H1 (cell line): ENCODE results near the gene GMPPA. TPM values are rescaled to one million over a fixed set of nuclear protein-coding genes. Genes with fewer than 3 reads are reported as not detected.

ENCODE experiments used
- CTCF ChIA-PET: fragments of 300-600 bp; sonication (Branson Sonifier 250); formaldehyde crosslinking; loops from one replicate; lab custom pipeline; 2021; ENCODE audit not compliant: partially characterized antibody; lab: Charles Lee
- POLR2A ChIA-PET: fragments of 300-600 bp; sonication (Branson Sonifier 250); formaldehyde crosslinking; loops from one replicate; lab custom pipeline; 2021; ENCODE audit warnings: inconsistent platforms; ENCODE audit not compliant: partially characterized antibody; lab: Charles Lee
- DNase-seq, 2 experiments: peaks; one replicate each; pipeline versions ENCODE4 v3.0.0 to v3.0.0-alpha.2; 2010 to 2022; ENCODE audit warnings: low spot score in 2 of 2, low read depth in 1 of 2, mixed read lengths in 1 of 2
- FAIRE-seq: peaks from 2 replicates; lab custom pipeline; 2011; peaks lifted over from hg19 to GRCh38; lab: Jason Lieb, UNC
- H2AFZ ChIP-seq: 2 replicates; pipeline ENCODE4 v1.8.1; 2012; ENCODE audit warnings: low read length, inconsistent platforms
- H2AK5ac ChIP-seq: 2 replicates; pipeline ENCODE4 v1.6.1; 2013; ENCODE audit warnings: low read depth, low read length
- H2BK120ac ChIP-seq: replicated peaks from 2 replicates; pipeline ENCODE3; 2013; ENCODE audit warnings: low read depth, low read length, inconsistent platforms
- H2BK12ac ChIP-seq: 2 replicates; pipeline ENCODE4 v1.6.1; 2013; ENCODE audit warnings: low read depth, low read length
- H2BK15ac ChIP-seq: 2 replicates; pipeline ENCODE4 v1.6.1; 2013; ENCODE audit warnings: low read length
- H2BK20ac ChIP-seq: 2 replicates; pipeline ENCODE4 v1.6.1; 2013; ENCODE audit warnings: low read length
- H2BK5ac ChIP-seq: 2 replicates; pipeline ENCODE4 v1.6.1; 2013; ENCODE audit warnings: low read depth, low read length
- H3K14ac ChIP-seq: 2 replicates; pipeline ENCODE4 v1.6.1; 2013; ENCODE audit warnings: inconsistent platforms; ENCODE audit not compliant: insufficient read length
- H3K18ac ChIP-seq: 2 replicates; pipeline ENCODE4 v1.6.1; 2013; ENCODE audit warnings: low read length; ENCODE audit errors: extremely low read depth
- H3K23ac ChIP-seq: 2 replicates; pipeline ENCODE4 v1.6.1; 2013; ENCODE audit warnings: inconsistent platforms; ENCODE audit not compliant: insufficient read length
- H3K23me2 ChIP-seq: 2 replicates; pipeline ENCODE4 v1.6.1; 2013; ENCODE audit warnings: low read depth, low read length
- H3K27ac ChIP-seq: 2 replicates; pipeline ENCODE4 v1.6.1; 2011; ENCODE audit warnings: low read depth, low read length, inconsistent platforms
- H3K27me3 ChIP-seq, 4 experiments: replicated peaks in 1 of 4; 1 replicate in 1 of 4; 2 replicates in 3 of 4; pipeline versions ENCODE4 v1.6.1 to v1.8.1; 2011 to 2013; ENCODE audit warnings: low read length in 3 of 4, mild to moderate bottlenecking in 3 of 4, inconsistent platforms in 2 of 4, mixed read lengths in 2 of 4, moderate library complexity in 1 of 4; ENCODE audit not compliant: control insufficient read depth in 3 of 4, insufficient read depth in 3 of 4; ENCODE audit errors: extremely low read depth in 1 of 4
- H3K36me3 ChIP-seq, 4 experiments: 2 replicates each; pipeline versions ENCODE4 v1.6.1 to v1.8.1; 2011 to 2013; ENCODE audit warnings: mild to moderate bottlenecking in 4 of 4, low read length in 3 of 4, moderate library complexity in 2 of 4, control low read depth in 1 of 4, inconsistent platforms in 1 of 4; ENCODE audit not compliant: insufficient read depth in 4 of 4, control insufficient read depth in 2 of 4
- H3K4ac ChIP-seq: replicated peaks from 2 replicates; pipeline ENCODE3; 2013; ENCODE audit warnings: low read length, low read depth, mixed read lengths, inconsistent platforms; ENCODE audit not compliant: insufficient read length
- H3K4me1 ChIP-seq, 4 experiments: replicated peaks in 1 of 4; 1 replicate in 1 of 4; 2 replicates in 3 of 4; pipeline versions ENCODE4 v1.6.1 to v1.8.1; 2011 to 2013; ENCODE audit warnings: low read length in 3 of 4, inconsistent platforms in 2 of 4, mixed read lengths in 1 of 4; ENCODE audit not compliant: insufficient read depth in 4 of 4, control insufficient read depth in 3 of 4
- H3K4me2 ChIP-seq, 2 experiments: 2 replicates each; pipeline versions ENCODE4 v1.6.1 to v1.8.1; 2011 to 2013; ENCODE audit warnings: low read depth in 2 of 2, low read length in 2 of 2, control low read depth in 1 of 2, inconsistent platforms in 1 of 2, mild to moderate bottlenecking in 1 of 2; ENCODE audit not compliant: insufficient read depth in 1 of 2
- H3K4me3 ChIP-seq, 4 experiments: fragments of 200-600, 300-600 bp in 1 of 4; sonication (generic), shearing (Covaris generic), sonication (Bioruptor Twin) in 1 of 4; 2 replicates each; pipeline versions ENCODE4 v1.5.1 to v1.8.1; 2011 to 2016; ENCODE audit warnings: low read length in 4 of 4, low read depth in 3 of 4, control low read depth in 2 of 4, inconsistent platforms in 2 of 4, mild to moderate bottlenecking in 2 of 4, mixed read lengths in 1 of 4, moderate library complexity in 1 of 4; ENCODE audit not compliant: insufficient read depth in 2 of 4; ENCODE audit errors: extremely low read depth in 1 of 4
- H3K56ac ChIP-seq: replicated peaks from 2 replicates; pipeline ENCODE3; 2013; ENCODE audit warnings: low read depth, mild to moderate bottlenecking, mixed read lengths, low read length, inconsistent platforms; ENCODE audit not compliant: insufficient read length
- H3K79me1 ChIP-seq: 2 replicates; pipeline ENCODE4 v1.6.1; 2013; ENCODE audit warnings: low read depth, low read length, control low read depth
- H3K79me2 ChIP-seq, 2 experiments: 2 replicates each; pipeline versions ENCODE4 v1.6.1 to v1.8.1; 2012 to 2013; ENCODE audit warnings: low read length in 2 of 2, mild to moderate bottlenecking in 2 of 2, inconsistent platforms in 1 of 2; ENCODE audit not compliant: insufficient read depth in 2 of 2, control insufficient read depth in 1 of 2
- H3K9ac ChIP-seq, 4 experiments: replicated peaks in 1 of 4; 1 replicate in 1 of 4; 2 replicates in 3 of 4; pipeline versions ENCODE4 v1.6.1 to v1.8.1; 2011 to 2013; ENCODE audit warnings: low read depth in 3 of 4, low read length in 3 of 4, control low read depth in 2 of 4, mild to moderate bottlenecking in 2 of 4, moderate library complexity in 2 of 4, inconsistent platforms in 1 of 4; ENCODE audit errors: extremely low read depth in 1 of 4
- H3K9me3 ChIP-seq, 2 experiments: 2 replicates each; pipeline versions ENCODE4 v1.6.1 to v1.8.1; 2012 to 2013; ENCODE audit warnings: mild to moderate bottlenecking in 2 of 2, moderate library complexity in 2 of 2, control low read depth in 1 of 2, inconsistent platforms in 1 of 2, low read depth in 1 of 2, low read length in 1 of 2, mixed read lengths in 1 of 2; ENCODE audit not compliant: insufficient read depth in 2 of 2
- H4K20me1 ChIP-seq, 2 experiments: replicated peaks in 1 of 2; 2 replicates each; pipeline versions ENCODE3 to v1.8.1; 2011 to 2013; ENCODE audit warnings: inconsistent platforms in 2 of 2, low read length in 2 of 2, mild to moderate bottlenecking in 1 of 2; ENCODE audit not compliant: insufficient read depth in 2 of 2, control insufficient read depth in 1 of 2
- H4K5ac ChIP-seq: 2 replicates; pipeline ENCODE4 v1.6.1; 2013; ENCODE audit warnings: low read length, low read depth, mixed read lengths, inconsistent platforms; ENCODE audit not compliant: insufficient read length
- H4K8ac ChIP-seq: 2 replicates; pipeline ENCODE4 v1.8.0; 2013; ENCODE audit warnings: mild to moderate bottlenecking, moderate library complexity, low read length, inconsistent platforms; ENCODE audit not compliant: insufficient read depth; ENCODE audit errors: extremely low read depth
- H4K91ac ChIP-seq: replicated peaks from 2 replicates; pipeline ENCODE3; 2013; ENCODE audit warnings: low read length, mixed read lengths, inconsistent platforms; ENCODE audit not compliant: insufficient read length
- KDM5A ChIP-seq: fragments of 200-600 bp; IDR thresholded peaks from 2 replicates; pipeline ENCODE4 v1.7.1; 2012; ENCODE audit warnings: mild to moderate bottlenecking, low read length, inconsistent platforms, mixed read lengths
- RNF2 ChIP-seq: fragments of 200-900, 300-1000 bp; sonication (generic); IDR thresholded peaks from 2 replicates; pipeline ENCODE4 v1.7.1; 2016; ENCODE audit warnings: borderline replicate concordance, low read depth, mild to moderate bottlenecking, antibody characterized with exemption, low read length; ENCODE audit not compliant: poor library complexity, severe bottlenecking; ENCODE audit errors: missing control alignments
- SUZ12 ChIP-seq: fragments of 200-600 bp; sonication (generic); IDR thresholded peaks from 2 replicates; pipeline ENCODE4 v1.6.1; 2012; ENCODE audit warnings: mild to moderate bottlenecking, inconsistent platforms, low read length, moderate library complexity, mixed read lengths
- WGBS, 2 experiments: shearing (Covaris generic) in 1 of 2; methylation state at CpG; one replicate each; pipeline versions ENCODE4 v1.1.6 to v1.1.7; 2013 to 2015; ENCODE audit warnings: low lambda C conversion rate in 2 of 2, mixed read lengths in 2 of 2, inconsistent platforms in 1 of 2, low coverage in 1 of 2, missing lambda C conversion rate in 1 of 2; ENCODE audit not compliant: insufficient replicate concordance in 2 of 2, insufficient coverage in 1 of 2, insufficient read length in 1 of 2; ENCODE audit errors: extremely low coverage in 1 of 2, missing lambda C conversion rate in 1 of 2; 5-methylcytosine and 5-hydroxymethylcytosine counted together
- polyA plus RNA-seq, 7 experiments: library from polyadenylated mRNA; depleted of rRNA in 3 of 7; stranded (reverse) in 5 of 7; unstranded in 2 of 7; fragments of >200 nt in 5 of 7; fragments of 200-250 nt in 2 of 7; gene quantifications; 1 replicate in 5 of 7; 2 replicates in 1 of 7; 4 replicates in 1 of 7; pipeline versions ENCODE4 v1.2.1 to v1.2.3, GENCODE V29; 2011 to 2013; ENCODE audit warnings: missing spikeins in 2 of 7, mixed read lengths in 2 of 7
- total RNA-seq: library from RNA; stranded (reverse); fragmentation: NEBNext Ultra II Directional; extraction: Animal tissue kit (Norgen Biotek cat#: 25700); gene quantifications from 2 replicates; pipeline ENCODE4 v1.2.1, GENCODE V29; 2021

GMPPA gene
- total and polyA plus RNA-seq, 2 of the 8 experiments (the other 6 are each of a cell fraction or from before 2014, with no cell fraction given) = 34.3 to 98.8 TPM

DNA sequence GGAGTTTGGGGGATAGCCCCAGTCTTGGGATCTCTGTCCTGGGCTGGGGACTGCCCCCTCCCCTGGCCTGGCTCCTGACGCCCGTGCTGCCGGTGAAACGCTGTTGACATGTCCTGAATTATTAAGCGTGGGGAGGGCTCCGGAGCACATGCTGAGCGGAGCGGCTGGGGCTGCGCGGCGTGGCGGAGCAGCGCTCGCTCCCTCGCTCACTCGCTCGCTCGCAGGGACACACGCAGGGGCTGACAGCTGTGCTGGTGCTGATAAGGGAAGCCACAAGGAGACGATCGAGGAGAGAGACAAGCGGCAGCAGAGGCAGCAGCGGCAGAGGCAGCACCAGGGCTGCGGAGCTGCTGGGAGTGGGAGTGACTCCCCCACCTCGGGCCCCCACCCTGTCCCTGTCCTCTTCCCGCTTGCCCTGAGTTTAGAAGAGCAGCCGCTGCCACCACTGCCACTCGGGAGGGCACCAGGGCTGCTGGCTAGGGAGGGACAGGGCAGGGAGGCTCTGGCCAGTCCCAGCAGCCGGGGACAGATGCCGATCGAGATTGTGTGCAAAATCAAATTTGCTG lies 15.6 kb downstream of the GMPPA start, which contains the start of gene ASIC4:
Gene ASIC4 (plus strand): TSS at position 287 of the 566 bp plus-strand sequence. CDS start 243 bp downstream, at position 530.
- Histone ChIP-seq H2BK120ac (no peak within 1 kb of the TSS), H2BK20ac (no peak within 1 kb of the TSS), H2AFZ (no peak within 1 kb of the TSS), H3K18ac (peak within 1 kb of the TSS; percentile 19), H3K14ac (no peak within 1 kb of the TSS), H4K20me1 (peaks cover 2 to 5% of the 10 kb centered on the region in 2 experiments), H2BK12ac (peak within 1 kb of the TSS; percentile 75; the same call in 1 of the 2 replicates), H3K4ac (no peak within 1 kb of the TSS), H3K56ac (no peak within 1 kb of the TSS), H3K4me2 (peak within 1 kb of the TSS; percentile 40 to 58; a peak in 3 of 4 replicates), H3K27me3 (peaks cover 2 to 53% (median 46%) of the 10 kb centered on the region in 4 experiments), H3K79me1 (no peaks in the 10 kb centered on the region), H2BK5ac (no peak within 1 kb of the TSS), H4K5ac (no peak within 1 kb of the TSS), H3K9ac (no peak within 1 kb of the TSS), H4K8ac (no peak within 1 kb of the TSS; the same call in 1 of the 2 replicates), H3K23ac (no peak within 1 kb of the TSS), H3K36me3 (no peaks in the 10 kb centered on the region), H3K79me2 (no peaks in the 10 kb centered on the region), H4K91ac (no peak within 1 kb of the TSS), H3K27ac (no peak within 1 kb of the TSS), H2BK15ac (peak within 1 kb of the TSS; percentile 81), H3K23me2 (peaks cover 9% of the 10 kb centered on the region), H3K4me3 (peak within 1 kb of the TSS in 3 of 4 experiments; percentile 7 to 22 (median 15); a peak in 2 of 8 replicates), H3K9me3 (no peaks in the 10 kb centered on the region), H3K4me1 (peaks cover 4 to 44% (median 39%) of the 10 kb centered on the region in 4 experiments), H2AK5ac (no peak within 1 kb of the TSS)
- FAIRE-seq (no peak), DNase-seq (no peak)
- WGBS, 2 experiments = 31% methylated on average over 30 of the region's 31 CpGs; no CpG with 5 or more reads in 1 of the 2 experiments
- ChIA-PET CTCF (interaction anchor here (0.8 to 113.1 kb wide), 11 partner anchors 8 to 191 kb away, joined by 3 to 7248 read pairs (median 3); partner anchors contain the start of genes CHPF, DES, GMPPA and SPEG), POLR2A (interaction anchor here (11.0 kb wide), 1 partner anchor 23 kb away, joined by 216 read pairs; the partner anchor contains the start of gene GMPPA)
- TF ChIP-seq SUZ12 (peak; percentile 35; the same call in 1 of the 2 replicates), RNF2 (no peak), KDM5A (no peak)
